ENCODE data around the gene PAGE2. TPM values are rescaled to one million over a fixed set of nuclear protein-coding genes. Genes with fewer than 3 reads are reported as not detected.
"Not testable (repeated sequence)": the region's sequence is repeated elsewhere in the genome, so short reads cannot be mapped to it uniquely, and the experiment has no call there.

Gene PAGE2
- total RNA-seq, 3 donors from 2014 or later, result not detected

GRCh38 chrX:55057675-55058249 is 31.1 kb upstream of the PAGE2 start:
- peak in 1 of 3 donors; percentile 47 for DNase-seq
- Histone ChIP-seq H3K4me1 (ENCODE audit: low read depth) (no peaks in the 10 kb centered on the region), H3K4me3 (no peak overlapping the region), H3K9me3 (no peaks in the 10 kb centered on the region), H3K36me3 (ENCODE audit: low read depth) (no peaks in the 10 kb centered on the region)
- ATAC-seq, result peak; percentile 75
- intact Hi-C loops (cut with DNase I, micrococcal nuclease), result loop anchor here in 1 of 2 donors (10.0 kb wide), 1 partner anchor 163 kb away; no protein-coding TSS in a partner anchor
- peak; percentile 49 for TF ChIP-seq CTCF (IDR thresholded peaks at IDR 0.05)

- not testable (repeated sequence) for ATAC-seq; H3K4me1 ChIP-seq (ENCODE audit: low read depth); H3K4me3 ChIP-seq
These were observed 21.6 kb upstream of the PAGE2 start for GRCh38 chrX:55067180-55067579.

GRCh38 chrX:55072286-55072685 is 16.5 kb upstream of the PAGE2 start:
- H3K4me3 ChIP-seq, result no peak overlapping the region
- H3K4me1 ChIP-seq (ENCODE audit: low read depth), result no peaks in the 10 kb centered on the region
- ATAC-seq (no peak), DNase-seq (no peak)
- no peaks in the 10 kb centered on the region for H3K9me3 ChIP-seq
- TF ChIP-seq CTCF (IDR thresholded peaks at IDR 0.05), result no peak
- intact Hi-C loops (cut with DNase I, micrococcal nuclease), result loop anchor here in 1 of 2 donors (10.0 kb wide), 1 partner anchor 57 kb away; no protein-coding TSS in a partner anchor
- no peaks in the 10 kb centered on the region for H3K36me3 ChIP-seq (ENCODE audit: low read depth)

More at GRCh38 chrX:55067180-55067579, 21.6 kb upstream of the PAGE2 start:
- DNase-seq; H3K36me3 ChIP-seq (ENCODE audit: low read depth); H3K9me3 ChIP-seq; intact Hi-C loops (cut with DNase I, micrococcal nuclease): not testable (repeated sequence)

- intact Hi-C loops (cut with DNase I, micrococcal nuclease), result loop anchor here in 1 of 2 donors (10.0 kb wide), 1 partner anchor 60 kb away; no protein-coding TSS in a partner anchor
- ATAC-seq (no peak), DNase-seq (peak in 1 of 3 donors; percentile 49)
These were observed 13.9 kb upstream of the PAGE2 start, which contains the start of gene PAGE2B for GRCh38 chrX:55074851-55075467. Gene PAGE2B (plus strand): TSS chrX:55075030. CDS start chrX:55076042, 1,012 bp downstream.

GRCh38 chrX:55098691-55099090 is 9.9 kb downstream of the PAGE2 start:
- no peak overlapping the region for H3K4me3 ChIP-seq
- intact Hi-C loops (cut with DNase I, micrococcal nuclease), result no loop called here

More at GRCh38 chrX:55074851-55075467, 13.9 kb upstream of the PAGE2 start, which contains the start of gene PAGE2B:
- no peaks in the 10 kb centered on the region for H3K4me1 ChIP-seq (ENCODE audit: low read depth)
- H3K4me3 ChIP-seq, result no peak within 1 kb of the TSS
- no peaks in the 10 kb centered on the region for H3K9me3 ChIP-seq
- no peaks in the 10 kb centered on the region for H3K36me3 ChIP-seq (ENCODE audit: low read depth)
- TF ChIP-seq CTCF (IDR thresholded peaks at IDR 0.05), result no peak

More at GRCh38 chrX:55098691-55099090, 9.9 kb downstream of the PAGE2 start:
- TF ChIP-seq CTCF (IDR thresholded peaks at IDR 0.05), result no peak
- ATAC-seq (no peak), DNase-seq (no peak)
- no peaks in the 10 kb centered on the region for H3K9me3 ChIP-seq
- no peaks in the 10 kb centered on the region for H3K4me1 ChIP-seq (ENCODE audit: low read depth)
- H3K36me3 ChIP-seq (ENCODE audit: low read depth), result no peaks in the 10 kb centered on the region
